GM23248 (cell line): Measurements from ENCODE around the gene PLAAT5.

Source experiments
- EZH2 ChIP-seq: fragments of 200-600 bp; sonication (generic); IDR thresholded peaks from 2 replicates; pipeline ENCODE4 v1.6.1; 2018; ENCODE audit warnings: antibody characterized with exemption, mild to moderate bottlenecking; ENCODE audit not compliant: insufficient read depth, poor library complexity, severe bottlenecking
- EZH2phosphoT487 ChIP-seq: fragments of 200-600 bp; sonication (generic); IDR thresholded peaks from 2 replicates; pipeline ENCODE4 v1.6.1; 2018; ENCODE audit warnings: antibody characterized with exemption, moderate library complexity, mild to moderate bottlenecking, low read depth; ENCODE audit not compliant: insufficient read depth

GRCh38 chr11:63485777-63486176 lies 5.2 kb downstream of the PLAAT5 start:
- TF ChIP-seq EZH2phosphoT487 (no peak), EZH2 (no peak)
